Effector memory CD8-positive, alpha-beta T cell (primary cell): ENCODE measurements around the gene DENND1B.

ENCODE experiments used
- ATAC-seq: fragments of 150-1000 bp; cut with Tn5 transposase; replicated peaks from 2 replicates; pipeline ENCODE4 v1.10.0; 2021; ENCODE audit warnings: mild to moderate bottlenecking, moderate library complexity
- DNase-seq, 3 experiments: peaks; one replicate each; pipeline ENCODE4 v3.0.0; 2021
- H3K27ac Mint-ChIP-seq, 2 donors: one replicate each; pipeline ENCODE4 v1.8.0; 2022; ENCODE audit warnings: mild to moderate bottlenecking in 2 of 2, mixed read lengths in 2 of 2, moderate library complexity in 2 of 2
- H3K27me3 Mint-ChIP-seq, 2 donors: one replicate each; pipeline ENCODE4 v1.8.0; 2022; ENCODE audit warnings: mixed read lengths in 2 of 2
- H3K36me3 Mint-ChIP-seq: one replicate; pipeline ENCODE4 v1.8.0; 2022; ENCODE audit warnings: mild to moderate bottlenecking, moderate library complexity, mixed read lengths; ENCODE audit not compliant: insufficient read depth
- H3K4me1 Mint-ChIP-seq, 2 donors: one replicate each; pipeline ENCODE4 v1.8.0; 2022; ENCODE audit warnings: low read depth in 2 of 2, mixed read lengths in 2 of 2
- H3K4me3 Mint-ChIP-seq, 2 donors: one replicate each; pipeline ENCODE4 v1.8.0; 2022; ENCODE audit warnings: mild to moderate bottlenecking in 2 of 2, mixed read lengths in 2 of 2, moderate library complexity in 2 of 2
- H3K9me3 Mint-ChIP-seq, 2 donors: one replicate each; pipeline ENCODE4 v1.8.0; 2022; ENCODE audit warnings: mixed read lengths in 2 of 2

Gene DENND1B

GRCh38 chr1:197659171-197659570 is 116.1 kb downstream of the DENND1B start:
- Mint-ChIP-seq H3K27me3 (no peaks in the 10 kb centered on the region), H3K4me1 (peaks cover 11 to 23% of the 10 kb centered on the region in 2 donors), H3K9me3 (no peaks in the 10 kb centered on the region), H3K27ac (peak overlapping the region; percentile 35 to 67), H3K36me3 (no peaks in the 10 kb centered on the region), H3K4me3 (peak overlapping the region; percentile 34 to 53)
- ATAC-seq = no peak
- DNase-seq = no peak

DNA sequence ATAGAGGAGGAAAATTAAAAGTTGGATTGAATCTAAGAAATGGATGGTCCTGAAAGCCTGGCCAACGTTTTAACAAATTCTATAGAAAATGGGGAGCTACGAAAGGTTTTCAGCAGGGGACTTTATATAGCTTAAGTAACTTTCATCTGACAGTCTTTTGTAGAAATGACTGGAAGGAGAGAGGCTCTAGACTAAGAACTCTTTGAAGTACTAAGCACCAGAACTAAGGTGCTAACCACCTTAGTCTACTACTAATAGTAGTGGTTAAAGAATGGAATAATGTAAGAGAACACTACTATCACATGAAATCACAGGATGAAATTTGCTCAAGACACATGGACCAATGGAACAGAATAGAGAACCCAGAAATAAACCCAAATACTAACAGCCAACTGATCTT is 126.1 kb downstream of the DENND1B start:
- H3K27ac Mint-ChIP-seq = no peak overlapping the region
- no peaks in the 10 kb centered on the region for H3K9me3 Mint-ChIP-seq
- no peak overlapping the region for H3K4me3 Mint-ChIP-seq
- H3K36me3 Mint-ChIP-seq = peaks cover 13% of the 10 kb centered on the region
- peaks cover 5 to 9% of the 10 kb centered on the region in 2 donors for H3K4me1 Mint-ChIP-seq
- no peaks in the 10 kb centered on the region for H3K27me3 Mint-ChIP-seq
- DNase-seq = no peak
- no peak for ATAC-seq

DNA sequence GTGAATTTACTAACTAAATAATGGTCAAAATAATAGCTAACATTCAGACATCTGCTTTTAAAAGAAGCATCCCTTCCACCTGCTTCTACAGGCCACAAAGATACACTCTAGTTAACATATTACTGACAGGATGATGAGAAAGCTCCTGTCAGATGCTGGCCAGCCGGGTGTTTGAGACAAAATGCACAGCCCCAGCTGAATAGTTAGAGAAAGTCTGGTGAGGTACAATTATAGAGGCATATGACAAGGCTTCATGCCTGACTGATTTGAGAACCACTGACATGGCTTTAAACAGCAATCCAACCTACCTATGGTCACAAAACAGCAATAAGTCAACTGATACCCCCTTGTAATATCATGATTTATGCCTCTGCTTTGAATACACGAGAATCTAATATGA is 137.0 kb downstream of the DENND1B start:
- no peak overlapping the region for H3K27ac Mint-ChIP-seq
- H3K27me3 Mint-ChIP-seq = no peaks in the 10 kb centered on the region

DNA sequence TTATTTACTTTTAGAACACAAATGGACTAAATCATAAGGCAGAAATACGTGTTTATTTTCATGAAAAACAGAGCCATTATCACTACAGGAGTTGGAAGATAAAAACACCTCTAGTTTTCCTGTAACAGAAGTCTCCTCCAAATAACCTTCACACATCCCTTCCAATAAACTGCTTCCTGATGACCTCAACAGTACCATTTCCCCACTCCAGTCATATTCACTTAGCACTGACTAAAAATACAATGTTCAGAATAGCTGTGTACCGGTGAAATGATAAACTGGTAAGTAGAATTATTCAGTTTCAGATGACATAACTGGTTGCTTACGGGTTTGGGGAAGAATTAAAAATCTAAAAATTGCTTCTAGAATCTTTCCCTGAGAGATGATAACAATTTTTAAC is 137.9 kb downstream of the DENND1B start:
- no peak overlapping the region for H3K4me3 Mint-ChIP-seq
- no peak for ATAC-seq
- peaks cover 22% of the 10 kb centered on the region for H3K36me3 Mint-ChIP-seq
- no peaks in the 10 kb centered on the region for H3K9me3 Mint-ChIP-seq
- peaks cover 0 to 9% of the 10 kb centered on the region in 2 donors for H3K4me1 Mint-ChIP-seq
- no peaks in the 10 kb centered on the region for H3K27me3 Mint-ChIP-seq
- H3K27ac Mint-ChIP-seq = no peak overlapping the region
- DNase-seq = no peak

More for the DNA sequence above, 137.0 kb downstream of the DENND1B start:
- Mint-ChIP-seq H3K36me3 (peaks cover 29% of the 10 kb centered on the region), H3K9me3 (no peaks in the 10 kb centered on the region), H3K4me3 (no peak overlapping the region), H3K4me1 (peaks cover 0 to 4% of the 10 kb centered on the region in 2 donors)
- no peak for DNase-seq
- no peak for ATAC-seq

DNA sequence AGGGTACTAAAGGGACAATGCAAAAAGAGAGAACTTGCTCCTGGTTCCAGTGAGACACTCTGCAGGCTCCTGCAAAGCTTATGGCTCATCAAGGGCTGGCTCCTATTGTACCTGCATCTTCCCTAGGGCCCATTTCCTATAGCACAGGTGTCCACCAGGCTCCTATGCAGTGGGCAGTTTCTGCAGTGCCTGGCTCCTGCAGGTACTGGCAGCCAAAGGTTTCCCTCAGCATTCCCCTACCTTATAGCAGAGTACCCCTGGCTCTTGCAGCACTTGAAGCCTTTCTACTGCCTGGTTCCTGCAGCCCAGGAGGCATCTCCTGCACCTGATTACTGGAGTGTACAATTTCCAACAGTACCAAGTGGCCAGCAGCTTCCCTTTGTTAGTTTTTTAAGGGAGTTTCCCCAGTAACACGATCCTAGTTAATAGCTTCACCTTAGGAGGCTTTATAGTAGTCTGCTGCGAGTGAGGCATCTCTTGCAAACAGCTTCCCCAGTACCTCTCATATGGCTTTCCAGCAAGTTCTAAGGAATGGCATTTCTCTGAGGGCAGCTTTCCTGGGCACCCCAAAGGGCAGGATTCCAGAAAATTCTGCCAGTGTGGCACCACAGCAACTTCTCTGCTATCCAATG is 141.7 kb downstream of the DENND1B start:
- Mint-ChIP-seq H3K4me1 (peaks cover 0 to 17% of the 10 kb centered on the region in 2 donors), H3K27ac (no peak overlapping the region), H3K9me3 (no peaks in the 10 kb centered on the region), H3K36me3 (peaks cover 3% of the 10 kb centered on the region), H3K27me3 (no peaks in the 10 kb centered on the region), H3K4me3 (no peak overlapping the region)
- ATAC-seq = no peak
- no peak for DNase-seq

GRCh38 chr1:197632651-197633050 is 142.6 kb downstream of the DENND1B start:
- H3K4me3 Mint-ChIP-seq = no peak overlapping the region
- no peak overlapping the region for H3K27ac Mint-ChIP-seq
- H3K36me3 Mint-ChIP-seq = peaks cover 3% of the 10 kb centered on the region
- H3K4me1 Mint-ChIP-seq = peaks cover 0 to 17% of the 10 kb centered on the region in 2 donors
- no peaks in the 10 kb centered on the region for H3K27me3 Mint-ChIP-seq
- H3K9me3 Mint-ChIP-seq = no peaks in the 10 kb centered on the region
- ATAC-seq (no peak), DNase-seq (no peak)

DNA sequence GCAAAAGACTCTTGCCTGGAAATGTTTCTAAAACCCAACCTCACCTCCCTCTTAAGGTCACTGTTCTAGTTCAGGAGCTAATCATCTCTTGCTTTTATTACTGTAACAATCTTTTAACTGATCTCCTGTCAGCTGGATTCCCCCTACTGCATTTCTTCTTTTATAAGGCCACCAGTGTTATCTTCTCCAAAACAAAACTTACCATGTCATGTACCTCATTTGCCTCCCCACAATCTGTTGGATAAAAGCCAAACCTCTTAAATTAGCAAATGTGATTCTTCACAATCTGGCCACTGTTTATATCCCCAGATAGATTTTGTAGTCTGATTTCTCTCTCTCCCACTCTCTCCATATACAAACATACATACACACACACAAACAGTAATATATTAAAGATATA is 143.3 kb downstream of the DENND1B start:
- H3K4me1 Mint-ChIP-seq = peaks cover 0 to 17% of the 10 kb centered on the region in 2 donors

DNA sequence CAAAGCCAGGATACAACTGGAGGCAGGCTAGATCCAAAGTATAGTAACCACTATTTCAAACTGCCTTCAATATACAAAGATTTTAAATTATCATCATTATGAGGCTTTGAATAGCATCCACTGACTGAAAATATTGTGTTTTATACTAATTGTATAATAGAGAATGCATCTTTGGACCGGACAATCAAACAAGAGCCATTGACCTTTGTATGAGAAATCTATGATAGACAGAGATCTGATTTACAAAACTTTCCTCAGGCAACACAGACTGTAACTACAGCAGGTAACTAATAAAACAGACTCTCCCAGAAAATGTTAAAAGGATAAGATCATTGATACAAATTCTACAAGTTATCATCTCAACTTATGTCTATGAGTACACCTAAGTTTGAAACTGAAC is 152.9 kb downstream of the DENND1B start:
- Mint-ChIP-seq H3K9me3 (peaks cover 0 to 2% of the 10 kb centered on the region in 2 donors), H3K4me3 (no peak overlapping the region), H3K27me3 (no peaks in the 10 kb centered on the region), H3K4me1 (peaks cover 0 to 13% of the 10 kb centered on the region in 2 donors), H3K27ac (peak overlapping the region in 1 of 2 donors; percentile 71), H3K36me3 (peaks cover 2% of the 10 kb centered on the region)
- DNase-seq = no peak
- ATAC-seq = no peak

More for the DNA sequence above, 143.3 kb downstream of the DENND1B start:
- Mint-ChIP-seq H3K4me3 (no peak overlapping the region), H3K36me3 (peaks cover 3% of the 10 kb centered on the region), H3K9me3 (no peaks in the 10 kb centered on the region), H3K27ac (no peak overlapping the region), H3K27me3 (no peaks in the 10 kb centered on the region)
- DNase-seq = no peak
- no peak for ATAC-seq

DNA sequence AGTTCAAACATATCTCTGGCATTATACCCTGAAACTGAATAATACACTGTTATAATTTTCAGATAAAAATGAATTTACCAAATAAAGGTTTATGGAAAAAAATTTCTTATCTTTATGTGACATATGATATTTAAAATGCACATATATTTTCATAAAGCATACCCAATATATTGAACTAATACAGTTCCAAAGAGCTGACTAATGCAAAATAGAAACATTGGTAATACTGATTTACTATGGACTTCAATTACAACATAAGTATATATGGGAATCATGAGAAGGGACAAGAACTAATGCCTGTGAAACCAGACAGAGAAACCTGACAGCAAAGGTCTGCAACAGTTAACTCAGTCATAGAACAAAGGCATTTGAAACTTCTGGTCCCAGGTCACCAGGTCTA is 153.5 kb downstream of the DENND1B start:
- Mint-ChIP-seq H3K36me3 (peaks cover 2% of the 10 kb centered on the region), H3K27me3 (no peaks in the 10 kb centered on the region), H3K27ac (peak overlapping the region in 1 of 2 donors; percentile 71), H3K9me3 (peaks cover 0 to 2% of the 10 kb centered on the region in 2 donors), H3K4me1 (peaks cover 0 to 13% of the 10 kb centered on the region in 2 donors), H3K4me3 (no peak overlapping the region)
- DNase-seq (no peak), ATAC-seq (no peak)

- Mint-ChIP-seq H3K4me3 (no peak overlapping the region), H3K9me3 (peaks cover 0 to 2% of the 10 kb centered on the region in 2 donors), H3K36me3 (peaks cover 2% of the 10 kb centered on the region), H3K27me3 (no peaks in the 10 kb centered on the region), H3K4me1 (peaks cover 0 to 5% of the 10 kb centered on the region in 2 donors), H3K27ac (peak overlapping the region in 1 of 2 donors; percentile 5)
- no peak for ATAC-seq
- DNase-seq = no peak
Observed at GRCh38 chr1:197620714-197621163, 154.5 kb downstream of the DENND1B start.

DNA sequence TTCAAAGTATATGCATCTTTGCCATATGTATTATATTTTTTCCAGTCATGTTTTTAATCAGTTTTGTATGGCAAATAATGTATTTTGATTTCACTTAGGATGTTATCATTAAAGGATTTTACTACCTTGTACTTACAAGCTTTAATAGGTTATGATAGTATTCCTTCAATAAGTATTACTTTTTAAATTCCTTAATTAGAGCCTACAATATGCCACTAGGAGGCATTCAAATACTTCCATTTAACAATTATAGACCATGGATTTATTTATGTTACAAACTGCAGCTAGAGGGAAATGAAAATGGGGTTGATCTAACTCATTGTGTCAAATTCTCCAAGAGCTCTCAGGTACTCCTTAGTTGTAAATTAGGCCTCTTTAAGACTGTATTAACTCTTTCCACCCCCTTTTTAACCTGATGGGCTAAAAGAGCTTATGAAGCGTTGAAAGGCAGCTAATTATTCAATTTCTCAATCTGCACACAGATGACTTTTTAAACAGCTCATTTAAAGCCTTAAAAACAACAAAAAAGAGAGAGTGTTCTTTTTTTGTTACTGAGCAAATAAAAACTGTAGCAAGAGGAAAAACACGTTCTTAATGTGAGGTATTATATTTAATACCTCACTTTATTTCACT is 156.2 kb downstream of the DENND1B start:
- H3K9me3 Mint-ChIP-seq = no peaks in the 10 kb centered on the region
- peaks cover 2% of the 10 kb centered on the region for H3K36me3 Mint-ChIP-seq
- no peak for DNase-seq
- H3K4me1 Mint-ChIP-seq = peaks cover 0 to 5% of the 10 kb centered on the region in 2 donors
- no peak overlapping the region for H3K4me3 Mint-ChIP-seq
- peak; percentile 36 for ATAC-seq
- H3K27me3 Mint-ChIP-seq = no peaks in the 10 kb centered on the region
- H3K27ac Mint-ChIP-seq = no peak overlapping the region

DNA sequence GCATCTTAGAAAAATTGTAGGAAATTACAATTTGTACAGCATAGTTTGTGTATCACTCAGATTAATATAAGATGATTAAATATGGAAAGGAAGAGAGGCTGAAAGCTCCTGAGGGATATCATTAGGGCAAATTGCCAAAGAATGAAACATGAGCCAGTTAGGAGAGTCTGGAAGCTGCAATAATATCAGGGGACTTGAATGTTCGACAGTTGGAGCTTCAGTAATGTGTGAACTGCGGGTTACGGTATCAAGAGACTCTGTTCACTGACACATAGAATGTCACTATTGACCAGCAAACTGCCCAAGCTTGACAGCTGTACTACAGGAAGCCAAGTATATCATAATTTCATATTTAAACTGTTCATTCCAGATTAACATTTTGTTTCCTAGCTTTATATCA is 157.2 kb downstream of the DENND1B start:
- Mint-ChIP-seq H3K27me3 (no peaks in the 10 kb centered on the region), H3K36me3 (peaks cover 2% of the 10 kb centered on the region), H3K27ac (no peak overlapping the region), H3K4me3 (no peak overlapping the region), H3K9me3 (no peaks in the 10 kb centered on the region), H3K4me1 (peaks cover 0 to 5% of the 10 kb centered on the region in 2 donors)
- no peak for DNase-seq
- ATAC-seq = no peak

GRCh38 chr1:197615693-197616011 is 159.6 kb downstream of the DENND1B start:
- no peak for DNase-seq
- Mint-ChIP-seq H3K9me3 (no peaks in the 10 kb centered on the region), H3K27ac (no peak overlapping the region), H3K27me3 (no peaks in the 10 kb centered on the region), H3K36me3 (no peaks in the 10 kb centered on the region), H3K4me3 (no peak overlapping the region), H3K4me1 (no peaks in the 10 kb centered on the region)
- ATAC-seq = no peak
